ENCODE results near the gene SLC22A14. TPM values are rescaled to one million over a fixed set of nuclear protein-coding genes. Genes with fewer than 3 reads are reported as not detected.

The SLC22A14 gene
- total and polyA plus RNA-seq, 9 of the 15 experiments (the other 6 are each of a cell fraction or from before 2014, with no cell fraction given) = 0.03 to 0.07 TPM; not detected in 7

DNA sequence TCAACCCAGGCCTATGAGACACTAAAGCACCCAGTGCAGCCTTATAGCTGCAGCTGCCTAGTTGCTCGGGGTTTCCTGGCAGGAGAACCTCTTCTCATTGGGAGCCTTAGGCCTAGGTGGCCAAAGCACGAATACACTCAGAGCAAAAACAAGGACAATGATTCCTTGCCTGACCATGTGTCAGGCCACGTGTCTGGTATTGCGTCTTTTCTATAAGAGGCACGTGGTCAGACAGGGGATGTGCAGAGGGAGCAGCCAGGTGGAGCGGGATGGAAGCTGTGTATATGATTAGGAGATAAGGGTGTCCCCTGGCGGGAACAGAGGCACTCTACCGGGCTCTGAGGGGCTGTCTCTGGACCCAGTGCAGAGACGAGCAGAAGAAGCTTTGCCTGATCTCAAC, 26.4 kb downstream of the SLC22A14 start (continued):
- TF ChIP-seq, protein P1, sequence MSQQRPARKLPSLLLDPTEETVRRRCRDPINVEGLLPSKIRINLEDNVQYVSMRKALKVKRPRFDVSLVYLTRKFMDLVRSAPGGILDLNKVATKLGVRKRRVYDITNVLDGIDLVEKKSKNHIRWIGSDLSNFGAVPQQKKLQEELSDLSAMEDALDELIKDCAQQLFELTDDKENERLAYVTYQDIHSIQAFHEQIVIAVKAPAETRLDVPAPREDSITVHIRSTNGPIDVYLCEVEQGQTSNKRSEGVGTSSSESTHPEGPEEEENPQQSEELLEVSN (IDR thresholded peaks at IDR 0.05; ENCODE audit: borderline replicate concordance in 1 of 2, extremely low read depth in 1 of 2, insufficient read depth in 1 of 2, insufficient read length in 1 of 2, low read depth in 1 of 2, low read length in 1 of 2, poor library complexity in 1 of 2, severe bottlenecking in 1 of 2) = peak in 1 of 2 experiments; percentile 5
- TF ChIP-seq, protein P2, sequence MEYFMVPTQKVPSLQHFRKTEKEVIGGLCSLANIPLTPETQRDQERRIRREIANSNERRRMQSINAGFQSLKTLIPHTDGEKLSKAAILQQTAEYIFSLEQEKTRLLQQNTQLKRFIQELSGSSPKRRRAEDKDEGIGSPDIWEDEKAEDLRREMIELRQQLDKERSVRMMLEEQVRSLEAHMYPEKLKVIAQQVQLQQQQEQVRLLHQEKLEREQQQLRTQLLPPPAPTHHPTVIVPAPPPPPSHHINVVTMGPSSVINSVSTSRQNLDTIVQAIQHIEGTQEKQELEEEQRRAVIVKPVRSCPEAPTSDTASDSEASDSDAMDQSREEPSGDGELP (CRISPR knock-in tag; IDR thresholded peaks at IDR 0.05; ENCODE audit: borderline replicate concordance) = no peak
- TF ChIP-seq, protein P3, sequence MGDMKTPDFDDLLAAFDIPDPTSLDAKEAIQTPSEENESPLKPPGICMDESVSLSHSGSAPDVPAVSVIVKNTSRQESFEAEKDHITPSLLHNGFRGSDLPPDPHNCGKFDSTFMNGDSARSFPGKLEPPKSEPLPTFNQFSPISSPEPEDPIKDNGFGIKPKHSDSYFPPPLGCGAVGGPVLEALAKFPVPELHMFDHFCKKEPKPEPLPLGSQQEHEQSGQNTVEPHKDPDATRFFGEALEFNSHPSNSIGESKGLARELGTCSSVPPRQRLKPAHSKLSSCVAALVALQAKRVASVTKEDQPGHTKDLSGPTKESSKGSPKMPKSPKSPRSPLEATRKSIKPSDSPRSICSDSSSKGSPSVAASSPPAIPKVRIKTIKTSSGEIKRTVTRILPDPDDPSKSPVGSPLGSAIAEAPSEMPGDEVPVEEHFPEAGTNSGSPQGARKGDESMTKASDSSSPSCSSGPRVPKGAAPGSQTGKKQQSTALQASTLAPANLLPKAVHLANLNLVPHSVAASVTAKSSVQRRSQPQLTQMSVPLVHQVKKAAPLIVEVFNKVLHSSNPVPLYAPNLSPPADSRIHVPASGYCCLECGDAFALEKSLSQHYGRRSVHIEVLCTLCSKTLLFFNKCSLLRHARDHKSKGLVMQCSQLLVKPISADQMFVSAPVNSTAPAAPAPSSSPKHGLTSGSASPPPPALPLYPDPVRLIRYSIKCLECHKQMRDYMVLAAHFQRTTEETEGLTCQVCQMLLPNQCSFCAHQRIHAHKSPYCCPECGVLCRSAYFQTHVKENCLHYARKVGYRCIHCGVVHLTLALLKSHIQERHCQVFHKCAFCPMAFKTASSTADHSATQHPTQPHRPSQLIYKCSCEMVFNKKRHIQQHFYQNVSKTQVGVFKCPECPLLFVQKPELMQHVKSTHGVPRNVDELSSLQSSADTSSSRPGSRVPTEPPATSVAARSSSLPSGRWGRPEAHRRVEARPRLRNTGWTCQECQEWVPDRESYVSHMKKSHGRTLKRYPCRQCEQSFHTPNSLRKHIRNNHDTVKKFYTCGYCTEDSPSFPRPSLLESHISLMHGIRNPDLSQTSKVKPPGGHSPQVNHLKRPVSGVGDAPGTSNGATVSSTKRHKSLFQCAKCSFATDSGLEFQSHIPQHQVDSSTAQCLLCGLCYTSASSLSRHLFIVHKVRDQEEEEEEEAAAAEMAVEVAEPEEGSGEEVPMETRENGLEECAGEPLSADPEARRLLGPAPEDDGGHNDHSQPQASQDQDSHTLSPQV (IDR thresholded peaks at IDR 0.05) = no peak
- TF ChIP-seq, protein P4, sequence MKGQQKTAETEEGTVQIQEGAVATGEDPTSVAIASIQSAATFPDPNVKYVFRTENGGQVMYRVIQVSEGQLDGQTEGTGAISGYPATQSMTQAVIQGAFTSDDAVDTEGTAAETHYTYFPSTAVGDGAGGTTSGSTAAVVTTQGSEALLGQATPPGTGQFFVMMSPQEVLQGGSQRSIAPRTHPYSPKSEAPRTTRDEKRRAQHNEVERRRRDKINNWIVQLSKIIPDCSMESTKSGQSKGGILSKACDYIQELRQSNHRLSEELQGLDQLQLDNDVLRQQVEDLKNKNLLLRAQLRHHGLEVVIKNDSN (CRISPR knock-in tag; IDR thresholded peaks at IDR 0.05) = peak; percentile 40
- TF ChIP-seq L3MBTL2 (IDR thresholded peaks at IDR 0.05) (peak; percentile 53; the same call in 1 of the 2 replicates), MCM3 (IDR thresholded peaks at IDR 0.05) (no peak), ZNF695 (CRISPR knock-in tag; IDR thresholded peaks at IDR 0.05) (no peak), MYC (IDR thresholded peaks at IDR 0.05; ENCODE audit: low read depth, low read length) (peak; percentile 55; the same call in 1 of the 2 replicates), MYC (CRISPR knock-in tag; IDR thresholded peaks at IDR 0.05; ENCODE audit: borderline replicate concordance, low read depth) (no peak), XRCC5 (IDR thresholded peaks at IDR 0.05; ENCODE audit: low read depth, low read length) (no peak), ARNT (IDR thresholded peaks at IDR 0.05) (no peak)
- TF ChIP-seq, protein P5, sequence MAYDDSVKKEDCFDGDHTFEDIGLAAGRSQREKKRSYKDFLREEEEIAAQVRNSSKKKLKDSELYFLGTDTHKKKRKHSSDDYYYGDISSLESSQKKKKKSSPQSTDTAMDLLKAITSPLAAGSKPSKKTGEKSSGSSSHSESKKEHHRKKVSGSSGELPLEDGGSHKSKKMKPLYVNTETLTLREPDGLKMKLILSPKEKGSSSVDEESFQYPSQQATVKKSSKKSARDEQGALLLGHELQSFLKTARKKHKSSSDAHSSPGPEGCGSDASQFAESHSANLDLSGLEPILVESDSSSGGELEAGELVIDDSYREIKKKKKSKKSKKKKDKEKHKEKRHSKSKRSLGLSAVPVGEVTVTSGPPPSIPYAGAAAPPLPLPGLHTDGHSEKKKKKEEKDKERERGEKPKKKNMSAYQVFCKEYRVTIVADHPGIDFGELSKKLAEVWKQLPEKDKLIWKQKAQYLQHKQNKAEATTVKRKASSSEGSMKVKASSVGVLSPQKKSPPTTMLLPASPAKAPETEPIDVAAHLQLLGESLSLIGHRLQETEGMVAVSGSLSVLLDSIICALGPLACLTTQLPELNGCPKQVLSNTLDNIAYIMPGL (CRISPR knock-in tag; IDR thresholded peaks at IDR 0.05) = no peak
- TF ChIP-seq, protein P6, sequence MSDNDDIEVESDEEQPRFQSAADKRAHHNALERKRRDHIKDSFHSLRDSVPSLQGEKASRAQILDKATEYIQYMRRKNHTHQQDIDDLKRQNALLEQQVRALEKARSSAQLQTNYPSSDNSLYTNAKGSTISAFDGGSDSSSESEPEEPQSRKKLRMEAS (CRISPR knock-in tag; IDR thresholded peaks at IDR 0.05) = peak; percentile 72

Measured in K562 (cell line).